Peyer's patch (tissue), 4 donors: ENCODE measurements around the gene ANKRD22.

ENCODE experiments used
- CTCF ChIP-seq, 6 experiments: fragments of 450-650 bp in 4 of 6; fragments of 200-600 bp in 2 of 6; sonication (generic) in 1 of 6; IDR thresholded peaks; one replicate each; pipeline ENCODE4 v1.5.1; 2017 to 2019; ENCODE audit warnings: antibody characterized with exemption in 6 of 6, mild to moderate bottlenecking in 3 of 6, moderate library complexity in 1 of 6
- POLR2A ChIP-seq, 2 donors: fragments of 450-650 bp; IDR thresholded peaks; one replicate each; pipeline ENCODE4 v1.5.1; 2017; ENCODE audit warnings: antibody characterized with exemption in 2 of 2, mild to moderate bottlenecking in 2 of 2, moderate library complexity in 2 of 2

DNA sequence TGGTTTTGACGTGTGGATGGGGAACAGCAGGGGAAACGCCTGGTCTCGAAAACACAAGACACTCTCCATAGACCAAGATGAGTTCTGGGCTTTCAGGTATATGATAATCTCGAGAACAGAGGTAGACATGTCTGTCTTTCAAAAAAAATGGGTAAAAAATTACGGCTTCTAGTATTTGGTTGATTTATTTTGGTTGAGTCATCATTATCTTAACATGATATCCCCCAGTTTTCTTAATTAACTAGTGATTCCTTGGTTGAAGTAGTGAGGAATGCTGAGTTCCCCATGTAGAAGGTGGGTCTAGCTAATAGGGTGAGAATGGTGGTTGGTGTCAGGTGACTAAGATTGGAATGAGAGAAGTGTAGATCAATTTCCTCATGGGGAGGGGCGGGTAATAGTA is 38.4 kb downstream of the ANKRD22 start:
- no peak for TF ChIP-seq POLR2A (IDR thresholded peaks at IDR 0.05)
- no peak for TF ChIP-seq CTCF (IDR thresholded peaks at IDR 0.05)
